ENCODE data around the gene LMX1B.

LMX1B gene

GRCh38 chr9:126682113-126682810 is 68.5 kb downstream of the LMX1B start:
- Histone ChIP-seq H3K36me3 (ENCODE audit: control insufficient read depth, insufficient read depth, low read length) (no peaks in the 10 kb centered on the region), H3K9me3 (ENCODE audit: control insufficient read depth, low read length) (no peaks in the 10 kb centered on the region), H3K4me1 (ENCODE audit: control insufficient read depth, insufficient read depth, low read length, poor library complexity, severe bottlenecking) (peaks cover 7% of the 10 kb centered on the region), H3K4me3 (ENCODE audit: extremely low read depth, insufficient read depth, low read length, poor library complexity, severe bottlenecking) (no peak overlapping the region), H3K27ac (ENCODE audit: low read depth, low read length, severe bottlenecking) (no peak overlapping the region)
- WGBS, 2 experiments (ENCODE audit: insufficient coverage in 2 of 2), result 28 to 33% methylated on average over 13 to 15 of the region's 24 CpGs

DNA sequence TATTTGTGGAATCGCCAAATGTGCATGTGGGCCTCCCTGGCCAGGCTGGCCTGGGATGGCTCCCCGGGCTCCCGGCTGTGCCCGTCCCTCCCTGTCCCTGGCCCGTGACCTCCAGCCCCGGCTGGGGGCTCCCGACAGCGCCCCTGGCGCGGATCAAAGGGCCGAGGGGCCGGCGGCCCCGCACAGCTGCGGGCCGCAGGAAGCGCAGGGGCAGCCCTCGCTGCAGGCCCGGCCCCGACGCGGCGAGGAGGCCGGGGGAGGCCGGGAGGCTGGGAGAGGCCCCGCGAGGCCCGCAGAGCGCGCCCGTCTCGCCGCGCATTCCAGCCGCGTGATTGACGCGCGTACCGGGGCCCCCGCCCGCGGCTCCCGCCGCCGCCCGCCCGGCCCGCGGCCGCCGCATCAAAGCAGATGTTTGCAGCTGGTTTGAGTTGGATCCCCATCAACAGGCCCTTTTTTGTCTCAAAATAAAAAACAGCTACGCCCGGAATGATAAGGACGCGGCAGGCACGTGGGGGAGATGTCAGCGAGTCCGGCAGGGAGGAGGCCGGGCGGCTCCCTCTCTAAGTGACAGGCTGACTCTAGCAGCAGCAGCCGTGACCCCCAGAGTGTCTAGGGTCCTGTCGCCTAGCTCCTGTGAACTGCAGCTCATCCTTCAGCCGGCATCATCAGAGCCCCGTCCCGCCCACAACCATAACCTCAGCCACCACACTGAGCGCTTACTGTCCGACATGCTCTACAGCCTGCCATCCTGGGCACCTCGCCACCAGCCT is 69.4 kb downstream of the LMX1B start:
- Histone ChIP-seq H3K36me3 (ENCODE audit: control insufficient read depth, insufficient read depth, low read length) (no peaks in the 10 kb centered on the region), H3K4me1 (ENCODE audit: control insufficient read depth, insufficient read depth, low read length, poor library complexity, severe bottlenecking) (peaks cover 4% of the 10 kb centered on the region), H3K4me3 (ENCODE audit: extremely low read depth, insufficient read depth, low read length, poor library complexity, severe bottlenecking) (no peak overlapping the region), H3K9me3 (ENCODE audit: control insufficient read depth, low read length) (no peaks in the 10 kb centered on the region), H3K27ac (ENCODE audit: low read depth, low read length, severe bottlenecking) (no peak overlapping the region)
- 4 to 8% methylated on average over 34 to 59 of the region's 69 CpGs for WGBS, 2 experiments (ENCODE audit: insufficient coverage in 2 of 2)

- Histone ChIP-seq H3K27ac (ENCODE audit: low read depth, low read length, severe bottlenecking) (no peak overlapping the region), H3K36me3 (ENCODE audit: control insufficient read depth, insufficient read depth, low read length) (no peaks in the 10 kb centered on the region), H3K4me3 (ENCODE audit: extremely low read depth, insufficient read depth, low read length, poor library complexity, severe bottlenecking) (no peak overlapping the region), H3K4me1 (ENCODE audit: control insufficient read depth, insufficient read depth, low read length, poor library complexity, severe bottlenecking) (peaks cover 4% of the 10 kb centered on the region), H3K9me3 (ENCODE audit: control insufficient read depth, low read length) (no peaks in the 10 kb centered on the region)
- 48 to 64% methylated on average over 3 to 4 of the region's 5 CpGs for WGBS, 2 experiments (ENCODE audit: insufficient coverage in 2 of 2)
These were observed 69.9 kb downstream of the LMX1B start for GRCh38 chr9:126683698-126684044.

- Histone ChIP-seq H3K9me3 (ENCODE audit: control insufficient read depth, low read length) (no peaks in the 10 kb centered on the region), H3K4me1 (ENCODE audit: control insufficient read depth, insufficient read depth, low read length, poor library complexity, severe bottlenecking) (peaks cover 4% of the 10 kb centered on the region), H3K4me3 (ENCODE audit: extremely low read depth, insufficient read depth, low read length, poor library complexity, severe bottlenecking) (no peak overlapping the region), H3K36me3 (ENCODE audit: control insufficient read depth, insufficient read depth, low read length) (no peaks in the 10 kb centered on the region), H3K27ac (ENCODE audit: low read depth, low read length, severe bottlenecking) (no peak overlapping the region)
- 60 to 64% methylated on average over 2 of the region's 3 CpGs for WGBS, 2 experiments (ENCODE audit: insufficient coverage in 2 of 2)
These were observed 70.6 kb downstream of the LMX1B start for GRCh38 chr9:126684345-126684744.

GRCh38 chr9:126684965-126685465 is 71.3 kb downstream of the LMX1B start:
- peaks cover 4% of the 10 kb centered on the region for H3K4me1 ChIP-seq (ENCODE audit: control insufficient read depth, insufficient read depth, low read length, poor library complexity, severe bottlenecking)
- no peaks in the 10 kb centered on the region for H3K9me3 ChIP-seq (ENCODE audit: control insufficient read depth, low read length)
- 63 to 68% methylated on average over 4 to 5 of the region's 5 CpGs for WGBS, 2 experiments (ENCODE audit: insufficient coverage in 2 of 2)
- no peaks in the 10 kb centered on the region for H3K36me3 ChIP-seq (ENCODE audit: control insufficient read depth, insufficient read depth, low read length)
- H3K4me3 ChIP-seq (ENCODE audit: extremely low read depth, insufficient read depth, low read length, poor library complexity, severe bottlenecking), result no peak overlapping the region
- no peak overlapping the region for H3K27ac ChIP-seq (ENCODE audit: low read depth, low read length, severe bottlenecking)

- 56 to 72% methylated on average over 12 to 17 of the region's 20 CpGs for WGBS, 2 experiments (ENCODE audit: insufficient coverage in 2 of 2)
- H3K4me3 ChIP-seq (ENCODE audit: extremely low read depth, insufficient read depth, low read length, poor library complexity, severe bottlenecking), result no peak overlapping the region
- H3K4me1 ChIP-seq (ENCODE audit: control insufficient read depth, insufficient read depth, low read length, poor library complexity, severe bottlenecking), result peaks cover 4% of the 10 kb centered on the region
- no peak overlapping the region for H3K27ac ChIP-seq (ENCODE audit: low read depth, low read length, severe bottlenecking)
- no peaks in the 10 kb centered on the region for H3K36me3 ChIP-seq (ENCODE audit: control insufficient read depth, insufficient read depth, low read length)
- H3K9me3 ChIP-seq (ENCODE audit: control insufficient read depth, low read length), result no peaks in the 10 kb centered on the region
These were observed 74.3 kb downstream of the LMX1B start for GRCh38 chr9:126687930-126688461.

- Histone ChIP-seq H3K36me3 (ENCODE audit: control insufficient read depth, insufficient read depth, low read length) (no peaks in the 10 kb centered on the region), H3K4me3 (ENCODE audit: extremely low read depth, insufficient read depth, low read length, poor library complexity, severe bottlenecking) (no peak overlapping the region), H3K4me1 (ENCODE audit: control insufficient read depth, insufficient read depth, low read length, poor library complexity, severe bottlenecking) (peaks cover 1% of the 10 kb centered on the region), H3K9me3 (ENCODE audit: control insufficient read depth, low read length) (no peaks in the 10 kb centered on the region), H3K27ac (ENCODE audit: low read depth, low read length, severe bottlenecking) (no peak overlapping the region)
- WGBS, 2 experiments (ENCODE audit: insufficient coverage in 2 of 2), result 29 to 62% methylated on average over 1 to 3 of the region's 3 CpGs
These were observed 74.9 kb downstream of the LMX1B start for GRCh38 chr9:126688617-126689016.

DNA sequence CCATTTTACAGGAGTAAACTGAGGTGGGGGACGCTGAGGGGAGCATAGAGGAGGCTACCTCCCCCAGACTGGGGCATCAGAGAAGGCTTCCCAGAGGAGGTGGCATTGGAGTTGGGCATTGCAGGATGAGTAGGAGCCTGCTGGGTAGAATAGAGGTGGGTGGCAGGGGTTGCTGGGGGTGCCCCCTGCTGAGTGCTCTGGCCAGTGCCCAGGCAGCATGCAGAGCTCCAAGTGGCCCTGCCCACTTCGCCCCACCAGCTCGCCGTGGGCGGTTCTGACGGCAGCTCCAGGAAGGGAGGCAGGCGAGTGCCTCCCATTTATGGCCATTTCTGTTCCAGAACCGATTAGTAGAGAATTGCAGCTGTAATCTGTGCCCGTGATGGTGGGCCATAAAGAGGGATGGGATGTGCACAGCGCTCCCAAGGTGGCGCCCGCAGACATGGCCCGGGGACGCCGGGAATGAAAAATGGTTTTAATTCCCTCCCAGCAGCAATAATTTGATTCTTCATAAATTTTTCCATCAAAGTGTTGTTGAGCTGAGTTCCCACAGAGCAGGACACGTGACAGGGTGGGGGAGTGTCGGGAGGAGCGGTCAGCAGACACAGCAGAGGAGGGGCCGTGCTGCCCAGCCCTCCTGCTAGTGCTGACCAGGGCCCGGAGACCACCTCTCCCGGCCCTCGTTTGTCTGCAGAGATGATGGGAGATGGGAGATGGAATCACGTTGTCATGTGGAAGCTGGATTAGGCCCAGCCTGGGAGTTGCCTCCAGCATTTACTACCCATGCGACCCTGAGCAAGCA is 75.5 kb downstream of the LMX1B start:
- H3K27ac ChIP-seq (ENCODE audit: low read depth, low read length, severe bottlenecking), result no peak overlapping the region
- no peaks in the 10 kb centered on the region for H3K36me3 ChIP-seq (ENCODE audit: control insufficient read depth, insufficient read depth, low read length)
- H3K9me3 ChIP-seq (ENCODE audit: control insufficient read depth, low read length), result no peaks in the 10 kb centered on the region
- WGBS, 2 experiments (ENCODE audit: insufficient coverage in 2 of 2), result 78 to 82% methylated on average over 15 to 19 of the region's 24 CpGs
- H3K4me1 ChIP-seq (ENCODE audit: control insufficient read depth, insufficient read depth, low read length, poor library complexity, severe bottlenecking), result peaks cover 3% of the 10 kb centered on the region
- H3K4me3 ChIP-seq (ENCODE audit: extremely low read depth, insufficient read depth, low read length, poor library complexity, severe bottlenecking), result no peak overlapping the region

DNA sequence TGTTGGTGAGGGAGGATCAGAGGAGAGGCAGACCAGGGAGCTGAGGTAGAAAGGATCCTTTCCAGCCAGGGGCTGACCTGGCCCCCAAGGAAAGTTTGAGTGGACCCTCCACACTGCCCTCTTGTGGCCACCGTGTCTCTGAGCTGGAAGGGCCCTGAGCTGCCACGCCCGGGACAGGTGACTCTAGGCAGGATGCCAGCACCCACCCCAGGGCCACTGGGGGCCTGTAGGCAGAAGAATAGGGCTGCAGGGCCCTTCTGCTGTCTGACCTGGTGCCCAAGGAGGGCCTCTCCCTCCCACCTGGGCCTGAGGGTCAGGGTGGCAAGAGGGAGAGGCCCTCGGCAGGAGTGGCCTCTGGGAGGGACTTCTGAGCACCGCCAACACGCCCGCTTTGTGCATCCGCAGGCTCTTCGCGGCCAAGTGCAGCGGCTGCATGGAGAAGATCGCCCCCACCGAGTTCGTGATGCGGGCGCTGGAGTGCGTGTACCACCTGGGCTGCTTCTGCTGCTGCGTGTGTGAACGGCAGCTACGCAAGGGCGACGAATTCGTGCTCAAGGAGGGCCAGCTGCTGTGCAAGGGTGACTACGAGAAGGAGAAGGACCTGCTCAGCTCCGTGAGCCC is 76.8 kb downstream of the LMX1B start:
- no peak overlapping the region for H3K4me3 ChIP-seq (ENCODE audit: extremely low read depth, insufficient read depth, low read length, poor library complexity, severe bottlenecking)
- WGBS, 2 experiments (ENCODE audit: insufficient coverage in 2 of 2), result 58 to 69% methylated on average over 25 of the region's 25 CpGs
- no peaks in the 10 kb centered on the region for H3K36me3 ChIP-seq (ENCODE audit: control insufficient read depth, insufficient read depth, low read length)
- no peak overlapping the region for H3K27ac ChIP-seq (ENCODE audit: low read depth, low read length, severe bottlenecking)
- H3K4me1 ChIP-seq (ENCODE audit: control insufficient read depth, insufficient read depth, low read length, poor library complexity, severe bottlenecking), result peaks cover 6% of the 10 kb centered on the region
- no peaks in the 10 kb centered on the region for H3K9me3 ChIP-seq (ENCODE audit: control insufficient read depth, low read length)

Data from mesodermal cell (in vitro differentiated cells).